Erythroblast (primary cell): ENCODE data around the gene SNTA1.

Experiments
- GATA1 ChIP-seq: IDR thresholded peaks from 2 replicates; pipeline ENCODE4 v1.6.1; 2011; ENCODE audit warnings: low read depth, mild to moderate bottlenecking, control low read depth, low read length, moderate library complexity
- POLR2A ChIP-seq: IDR thresholded peaks from 2 replicates; pipeline ENCODE4 v1.6.1; 2011; ENCODE audit warnings: mild to moderate bottlenecking, low read length

- TF ChIP-seq POLR2A (no peak), GATA1 (no peak)
These were observed 34.0 kb upstream of the SNTA1 start for GRCh38 chr20:33477386-33478234.
